CD4-positive, alpha-beta T cell treated with Interleukin-6 for 4 hours (primary cell): ENCODE results near the gene KBTBD12.
A peak's percentile ranks its signal among the peaks of the same experiment; 100 is the strongest.

Experiments
- DNase-seq: peaks from one replicate; pipeline ENCODE4 v3.0.0-alpha.2; 2020; ENCODE audit warnings: mixed read lengths

KBTBD12 gene

DNA sequence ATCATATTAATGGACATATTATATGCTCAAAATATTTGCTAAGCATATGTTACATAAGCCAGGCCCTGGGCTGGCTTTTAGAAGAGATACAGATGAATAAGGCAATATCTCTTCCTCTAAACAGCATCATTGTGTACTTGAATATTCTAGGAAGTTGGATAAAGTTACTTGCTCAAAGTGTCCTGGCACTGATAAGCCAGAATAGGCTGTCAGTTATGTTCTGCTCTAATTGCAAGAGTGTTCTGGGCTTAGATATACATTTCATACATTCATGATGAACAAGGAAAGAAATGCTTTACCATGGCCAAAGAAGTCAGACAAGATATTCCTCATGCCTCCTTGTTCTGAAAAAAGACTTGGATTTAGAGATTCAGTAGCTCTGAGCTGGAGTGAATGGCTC, 40.7 kb downstream of the KBTBD12 start:
- DNase-seq = no peak

DNA sequence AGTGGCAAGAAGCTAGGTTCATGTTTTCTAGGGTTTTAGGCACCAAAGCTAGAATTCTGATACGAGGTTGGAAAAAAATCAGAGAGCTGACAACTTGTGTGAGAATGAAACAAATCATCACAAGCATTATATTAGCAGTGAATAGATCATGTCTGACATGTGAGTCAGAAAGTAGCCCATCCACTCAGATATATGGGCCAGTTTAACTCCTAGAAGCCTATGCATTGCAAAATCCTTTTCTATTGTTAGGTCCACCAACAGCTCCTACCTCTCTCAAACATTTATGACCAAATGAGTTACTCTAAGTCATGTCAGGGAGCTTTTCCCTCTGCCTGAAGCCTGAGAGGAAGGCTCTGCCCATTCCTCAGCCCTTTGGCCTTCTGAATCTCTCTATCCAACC, 44.0 kb downstream of the KBTBD12 start:
- no peak for DNase-seq

DNA sequence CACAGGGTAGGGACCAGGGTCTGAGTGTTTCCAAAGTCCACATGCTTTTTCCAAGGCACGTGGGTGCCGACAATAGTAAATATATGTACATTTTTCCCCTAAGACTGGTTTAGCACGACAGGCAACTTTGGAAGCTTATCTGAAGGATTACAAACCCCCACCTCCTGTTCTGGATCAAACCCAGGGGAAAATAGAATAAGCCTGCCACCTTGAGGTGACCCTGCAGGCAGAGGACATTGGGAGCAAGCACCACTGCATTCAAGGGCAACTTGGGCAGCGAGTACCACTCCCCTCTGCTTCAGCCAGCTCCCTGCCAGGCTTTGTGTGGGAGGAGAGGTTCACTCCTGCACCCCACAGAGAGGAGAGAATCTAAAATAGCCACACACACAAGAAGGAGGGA, 44.8 kb downstream of the KBTBD12 start:
- DNase-seq = no peak

DNA sequence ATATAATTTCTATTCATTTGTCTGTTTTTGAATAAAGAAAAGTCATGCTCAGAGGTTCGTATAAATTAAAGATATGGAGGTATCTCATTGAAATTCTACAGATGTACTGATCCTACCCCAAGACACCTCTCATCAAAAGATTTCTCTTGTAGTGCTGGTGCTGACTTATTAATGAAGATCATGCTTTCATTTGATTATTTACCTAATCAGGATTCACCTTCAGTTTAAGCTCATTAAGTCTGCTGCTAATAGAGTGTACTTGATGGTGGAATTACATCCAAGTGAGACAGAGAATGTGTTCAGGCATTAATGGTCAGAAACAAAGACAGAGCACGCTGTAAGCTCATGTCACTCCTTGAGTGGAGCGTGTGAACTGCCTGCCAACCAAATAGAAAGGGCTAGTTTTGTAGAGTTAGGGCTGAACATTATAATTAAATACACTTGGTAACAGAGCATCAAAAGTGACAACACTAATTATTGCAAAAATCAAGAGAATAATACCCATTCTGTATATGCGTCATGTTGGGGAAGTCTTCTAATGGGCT, 45.5 kb downstream of the KBTBD12 start:
- DNase-seq = no peak

DNA sequence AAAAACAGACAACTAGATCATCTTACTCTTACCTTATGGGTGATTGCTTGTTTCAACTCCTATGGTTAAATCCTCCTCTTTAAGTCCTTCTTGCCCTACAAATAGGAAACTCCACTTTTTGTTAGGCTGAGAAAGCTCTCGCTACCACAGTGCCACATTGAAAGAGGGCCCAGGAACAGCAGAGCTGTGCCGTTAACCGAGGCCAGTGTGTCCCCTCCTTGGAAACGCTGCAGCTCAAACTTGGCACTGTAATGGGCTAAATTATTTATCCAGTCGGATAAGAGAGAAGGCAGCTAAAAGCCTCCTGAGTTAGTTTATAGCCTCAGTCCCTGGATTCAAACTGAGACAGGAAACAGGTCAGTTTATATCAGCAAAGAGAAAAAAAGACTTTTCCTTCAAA, 46.1 kb downstream of the KBTBD12 start:
- no peak for DNase-seq

DNA sequence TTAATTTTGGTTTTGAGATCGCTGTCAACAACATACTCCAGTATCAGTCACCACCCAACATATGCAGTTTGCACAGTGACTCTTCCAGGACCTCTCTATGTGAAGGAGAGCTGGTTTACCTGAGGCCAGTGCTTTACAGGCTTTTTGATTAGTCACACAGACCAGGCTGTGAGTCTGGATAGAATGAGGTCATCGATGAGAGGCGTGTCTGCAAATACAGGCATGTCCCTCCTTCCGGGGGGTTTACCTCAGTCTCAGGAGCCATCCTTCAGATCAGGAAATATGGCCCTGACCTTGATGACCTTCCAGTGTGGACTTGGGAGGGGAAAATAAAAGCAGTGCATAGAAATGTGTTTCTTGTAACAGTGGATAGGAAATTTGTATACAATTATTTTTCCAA, 46.9 kb downstream of the KBTBD12 start:
- no peak for DNase-seq

DNA sequence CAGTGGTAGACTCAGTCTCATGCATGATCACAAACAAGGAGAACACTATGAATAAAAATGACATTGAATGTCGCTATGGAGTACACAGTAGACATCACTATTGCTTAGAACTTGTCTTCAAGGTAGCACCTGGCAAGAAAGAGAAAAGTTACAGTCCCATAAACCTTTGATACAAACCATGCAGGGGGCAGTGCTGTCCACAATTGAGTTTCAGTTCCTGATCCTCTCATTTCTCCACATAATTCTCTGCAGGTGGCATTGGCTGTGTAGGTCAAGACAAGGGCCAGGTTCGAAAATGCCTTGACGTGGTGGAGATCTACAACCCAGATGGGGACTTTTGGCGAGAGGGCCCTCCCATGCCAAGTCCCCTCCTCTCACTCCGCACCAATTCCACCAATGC, 47.9 kb downstream of the KBTBD12 start:
- no peak for DNase-seq

DNA sequence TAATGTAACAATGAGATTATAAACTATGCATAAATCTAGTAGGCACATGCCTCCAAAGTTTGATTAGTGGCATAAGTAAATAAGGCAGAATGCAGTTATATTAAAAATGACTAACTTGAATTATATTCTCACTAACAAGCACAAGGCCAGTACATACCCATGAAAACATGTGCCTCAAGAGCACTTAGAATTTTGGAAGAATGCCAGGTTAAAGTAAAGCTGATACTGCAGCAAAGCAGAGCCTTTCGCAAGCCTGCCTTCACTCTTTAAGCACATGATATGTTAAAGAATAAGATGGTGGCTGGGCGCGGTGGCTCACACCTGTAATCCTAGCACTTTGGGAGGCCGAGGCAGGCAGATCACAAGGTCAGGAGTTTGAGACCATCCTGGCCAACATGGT, 49.0 kb downstream of the KBTBD12 start:
- DNase-seq = no peak

DNA sequence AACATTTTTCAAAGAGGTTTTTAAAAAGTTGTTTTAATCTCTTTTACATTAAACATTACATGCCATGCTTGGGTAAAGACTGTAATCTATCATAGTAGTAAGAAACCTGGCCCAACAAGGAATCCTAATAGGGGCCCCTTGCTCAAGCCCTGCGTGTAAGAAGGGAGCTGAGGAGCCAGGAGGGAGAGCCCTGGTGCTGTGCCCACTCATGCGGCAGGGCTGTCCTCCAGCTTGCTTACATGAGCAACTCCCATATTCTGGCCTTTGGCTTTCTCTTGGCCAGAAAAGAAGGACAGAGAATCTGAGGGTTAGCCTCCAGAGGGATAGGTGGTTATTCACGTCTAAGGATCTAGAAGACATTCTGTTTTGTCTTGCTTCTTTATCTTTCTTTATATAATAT, 49.8 kb downstream of the KBTBD12 start:
- no peak for DNase-seq

DNA sequence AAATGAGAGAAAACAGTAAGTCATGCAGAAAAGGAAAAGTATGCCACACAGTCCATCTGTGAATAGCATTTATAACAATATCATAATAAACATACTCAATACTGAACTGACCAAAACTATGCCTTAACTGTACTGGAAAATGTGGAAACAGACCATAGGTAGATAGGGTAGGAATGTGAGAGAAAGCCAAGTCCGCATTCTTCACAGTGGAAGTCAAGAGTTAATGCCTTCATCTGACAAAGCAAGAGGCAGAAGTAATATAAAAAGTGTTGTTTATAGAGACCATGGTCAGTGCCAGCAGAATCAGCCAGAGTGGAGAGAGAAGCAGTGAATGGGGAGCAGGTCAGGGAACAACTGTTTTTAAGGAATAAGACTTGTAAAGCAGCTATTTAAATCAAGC, 52.3 kb downstream of the KBTBD12 start:
- no peak for DNase-seq

DNA sequence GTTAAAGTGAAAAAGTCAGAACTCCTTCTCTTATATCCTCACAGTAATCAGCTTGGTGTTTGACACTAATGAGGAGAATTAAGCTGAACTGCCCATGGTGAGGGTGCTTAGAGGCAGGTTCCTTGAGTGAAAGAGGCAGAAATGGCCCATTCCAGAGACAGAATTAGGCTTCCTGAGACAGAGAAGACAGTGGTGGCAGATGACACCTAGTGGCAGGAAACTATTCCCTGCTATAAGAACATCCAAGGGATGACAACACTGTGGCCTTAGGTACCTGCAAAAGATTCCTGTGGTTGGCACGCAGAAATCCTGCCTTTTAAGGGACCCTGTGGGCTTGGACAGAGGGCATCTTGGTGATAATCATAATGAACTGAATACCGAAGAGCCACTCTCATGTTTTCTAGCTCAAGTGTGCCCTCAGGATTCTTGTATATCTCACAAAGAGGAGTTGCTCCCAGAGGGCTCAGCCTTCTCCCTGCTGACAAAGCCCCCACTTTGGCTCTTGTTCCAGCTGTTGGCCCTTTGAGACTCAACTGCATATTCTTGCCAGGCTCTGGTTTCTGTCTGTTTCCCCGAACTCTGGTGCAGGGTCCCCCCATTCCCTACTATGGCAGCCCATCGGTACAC, 56.0 kb downstream of the KBTBD12 start:
- peak; percentile 11 for DNase-seq

DNA sequence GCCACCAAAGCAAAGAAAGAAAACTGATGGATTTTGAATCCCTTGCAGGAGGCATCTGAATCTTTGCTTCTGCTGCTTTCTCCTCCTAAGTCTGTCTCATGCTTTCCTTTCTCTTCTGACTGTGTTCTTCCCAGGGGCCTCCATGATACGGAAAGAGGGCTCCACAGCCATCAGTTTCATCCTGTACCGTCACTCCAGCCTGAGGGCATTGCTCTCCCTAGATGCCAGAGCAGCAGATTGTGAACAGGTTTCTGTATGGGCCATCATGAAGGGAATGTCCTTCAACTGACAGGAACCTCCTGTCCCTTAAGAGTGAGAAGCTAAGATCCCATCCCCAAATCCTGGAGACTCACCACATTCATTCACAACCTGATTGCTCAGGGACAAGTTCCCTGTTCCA, 59.2 kb downstream of the KBTBD12 start:
- DNase-seq = no peak

DNA sequence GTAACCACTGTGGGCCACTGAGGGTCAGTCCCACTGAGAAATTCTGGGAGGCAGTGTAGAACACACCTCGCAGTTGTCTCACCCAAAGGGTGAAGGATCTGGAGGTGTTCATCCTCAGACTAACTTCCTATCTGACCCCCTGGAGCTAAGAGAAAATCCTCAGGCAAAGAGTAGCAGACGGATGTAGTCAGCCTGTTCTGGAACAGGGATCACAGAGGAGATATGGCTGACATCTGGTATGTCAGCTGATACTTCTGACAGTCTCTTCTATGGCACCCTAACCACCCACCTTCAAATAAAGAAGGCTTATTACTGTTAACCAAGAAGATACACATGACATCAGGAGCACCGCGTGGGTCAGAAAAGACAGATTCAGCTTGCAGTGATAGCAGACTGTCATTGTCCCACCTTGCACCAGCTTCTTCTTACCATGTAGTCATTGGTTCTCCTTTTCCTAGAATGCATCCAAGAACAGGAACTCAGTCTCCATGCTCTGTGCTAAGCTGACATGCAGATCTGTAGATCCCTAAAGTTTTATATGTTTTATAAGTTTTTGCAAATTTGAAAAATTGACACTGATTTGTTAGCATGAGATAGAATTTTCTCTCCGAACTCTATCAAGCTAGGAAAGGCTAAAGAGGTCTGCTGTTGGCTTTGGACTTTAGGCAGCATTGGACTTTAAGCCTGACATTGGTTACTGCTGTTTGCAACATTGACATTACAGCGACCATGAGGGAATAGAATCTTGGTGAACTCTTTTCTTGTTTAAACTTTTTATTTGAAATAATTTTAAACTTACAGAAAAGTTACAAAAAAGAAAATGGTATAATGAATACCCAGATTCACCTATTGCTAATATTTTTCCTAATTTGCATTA, 60.4 kb downstream of the KBTBD12 start:
- no peak for DNase-seq

DNA sequence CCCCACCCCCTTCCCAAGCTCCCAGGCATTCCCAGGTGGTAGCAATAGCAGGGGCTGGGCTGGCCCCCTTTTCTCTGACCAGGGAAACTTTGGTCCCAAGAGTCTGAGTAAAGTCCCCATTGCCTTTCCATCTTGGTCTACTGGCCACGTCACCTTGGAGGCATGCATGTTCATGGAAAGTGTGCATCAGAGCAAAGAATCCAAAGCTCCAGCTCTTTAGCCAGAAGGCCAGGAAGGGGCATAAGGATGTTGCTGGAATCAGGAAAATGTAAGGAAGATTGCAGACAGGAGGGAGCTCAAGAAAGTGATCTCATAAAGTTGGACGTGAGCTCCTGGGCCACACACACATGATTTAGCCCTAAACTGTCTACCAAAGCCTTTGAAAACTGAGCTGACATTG, 63.6 kb downstream of the KBTBD12 start:
- DNase-seq = no peak

DNA sequence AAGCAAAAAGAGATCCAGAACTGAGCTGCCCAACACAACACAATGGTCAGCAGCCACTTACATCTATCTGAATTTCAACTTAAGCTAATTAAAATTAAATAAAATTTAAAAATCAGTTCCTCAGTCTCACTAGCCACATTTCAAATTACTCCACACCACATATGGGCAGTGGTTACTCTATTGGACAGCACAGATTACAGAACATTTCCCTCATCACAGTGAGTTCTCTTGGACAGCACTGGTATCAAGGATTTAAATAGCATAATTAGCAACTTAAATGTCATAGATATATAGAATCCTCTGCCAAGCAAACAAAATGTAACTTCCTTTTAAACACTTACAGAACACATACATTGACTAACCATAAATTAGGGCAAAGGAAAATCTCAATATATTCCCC, 64.4 kb downstream of the KBTBD12 start:
- DNase-seq = no peak

DNA sequence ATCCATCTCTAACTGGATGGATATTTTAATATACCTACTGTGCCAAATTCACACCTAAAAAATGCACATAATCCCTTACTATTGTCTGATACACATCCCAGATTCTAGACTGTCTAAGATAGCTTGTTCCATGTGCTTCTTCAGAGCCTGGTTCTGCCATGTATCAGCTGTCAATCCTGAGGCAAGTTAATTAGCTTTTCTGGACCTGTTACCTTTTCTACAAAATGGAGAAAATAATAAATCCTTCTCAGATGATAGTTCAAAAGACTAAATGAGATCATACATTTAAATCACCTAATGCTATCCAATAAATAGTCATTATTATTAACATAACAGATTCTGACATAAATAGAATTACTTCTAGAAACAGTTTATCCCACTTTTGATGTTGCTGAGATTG, 66.1 kb downstream of the KBTBD12 start:
- DNase-seq = no peak

DNA sequence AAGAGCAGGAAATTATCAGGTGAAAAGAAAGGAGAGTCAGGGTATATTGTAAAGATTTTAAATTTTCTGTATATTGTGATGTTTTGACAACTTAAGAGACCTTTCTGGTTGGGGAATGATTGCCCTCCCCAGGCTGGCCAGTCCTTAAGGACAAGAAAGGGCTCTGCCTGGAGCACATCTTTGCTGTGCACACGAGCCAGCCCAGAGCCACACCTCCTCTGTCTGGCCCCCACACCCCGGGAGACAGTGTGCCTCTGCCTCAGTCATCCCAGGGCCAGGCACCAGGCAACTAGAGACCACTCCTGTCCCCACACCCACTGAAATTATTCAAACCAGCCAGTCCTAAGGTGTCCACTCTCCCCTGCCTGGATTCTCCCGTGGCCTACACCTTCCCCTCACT, 67.1 kb downstream of the KBTBD12 start:
- DNase-seq = no peak

DNA sequence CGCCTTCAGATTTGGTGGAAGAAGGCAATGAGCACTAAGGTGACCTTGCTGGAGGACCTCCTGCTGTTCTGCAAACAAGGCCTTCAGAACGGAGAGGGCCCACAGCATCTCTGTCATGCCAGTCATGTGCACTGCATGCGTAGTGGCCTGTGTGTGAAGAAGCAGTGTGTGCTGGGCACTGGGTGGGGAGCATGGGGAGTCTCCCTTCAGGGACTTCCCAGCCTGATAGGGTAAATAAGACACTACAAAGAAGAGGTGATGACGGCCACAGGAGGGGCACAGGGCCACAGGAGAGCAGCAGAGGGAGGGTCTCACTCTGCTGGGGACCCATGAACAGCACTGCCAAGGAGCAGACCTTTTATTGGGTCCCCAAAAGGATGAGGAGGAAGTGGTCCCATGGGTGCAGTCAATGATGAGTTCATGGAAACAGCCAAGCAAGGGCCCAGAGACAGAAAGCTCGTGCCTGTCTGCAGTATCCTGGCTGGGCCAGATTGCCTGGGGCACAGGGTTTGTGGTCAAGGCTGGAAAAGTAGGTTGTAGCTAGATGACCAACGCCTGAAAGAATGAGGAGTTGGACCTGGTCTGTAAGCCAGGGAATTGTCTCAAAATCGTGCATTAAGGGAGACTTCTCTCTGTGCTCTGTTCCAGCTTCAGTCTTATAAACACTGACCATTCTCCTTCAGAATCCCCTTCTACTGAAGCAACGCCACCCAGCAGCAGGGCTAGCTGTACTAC, 69.4 kb downstream of the KBTBD12 start:
- no peak for DNase-seq

DNA sequence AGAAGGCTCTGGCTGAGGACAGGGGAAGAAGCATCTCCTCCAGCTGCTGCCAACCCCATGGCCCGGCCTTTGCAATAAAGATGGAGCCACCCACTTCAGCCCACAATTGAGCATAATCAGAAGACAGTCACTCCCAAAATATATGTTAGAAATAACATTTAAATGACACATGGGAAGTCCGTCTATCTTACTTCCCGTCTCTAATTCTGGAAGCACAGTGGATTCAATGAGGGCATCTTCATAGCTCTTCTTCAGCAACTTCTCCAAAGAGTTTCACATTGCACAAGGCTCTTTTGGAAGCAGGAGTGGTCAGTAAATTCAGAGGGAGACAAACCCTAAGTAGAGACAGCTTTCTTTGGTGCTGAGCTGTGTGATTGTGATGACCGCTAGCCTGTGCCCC, 70.2 kb downstream of the KBTBD12 start:
- no peak for DNase-seq

DNA sequence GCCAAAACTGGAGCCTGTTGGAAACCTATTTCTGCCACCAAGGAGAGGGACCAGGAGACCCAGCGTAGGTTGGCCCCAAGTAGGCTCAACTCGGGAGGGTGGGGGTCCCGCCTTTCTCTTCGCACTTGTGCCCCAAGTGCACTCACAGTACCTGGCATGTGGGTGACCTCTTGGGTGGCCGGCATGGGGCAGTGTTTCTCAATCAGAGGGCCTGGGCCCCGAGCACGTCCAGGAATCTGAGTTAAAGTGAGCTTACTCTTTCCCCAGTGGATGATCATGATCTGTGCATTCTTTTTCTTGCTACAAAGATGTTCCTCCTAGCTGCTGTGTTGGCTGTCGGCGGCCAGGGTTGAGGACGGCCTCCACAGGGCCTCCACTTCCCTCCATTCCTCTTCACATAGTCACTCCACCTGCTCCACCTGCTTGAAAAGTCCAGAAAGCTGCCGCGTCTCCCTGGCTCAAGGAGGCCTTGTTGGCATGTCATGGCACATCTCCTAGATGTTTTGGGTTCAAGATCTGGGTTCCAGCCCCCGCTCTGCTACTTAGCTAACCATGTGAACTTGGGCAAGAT, 70.7 kb downstream of the KBTBD12 start:
- DNase-seq = no peak

DNA sequence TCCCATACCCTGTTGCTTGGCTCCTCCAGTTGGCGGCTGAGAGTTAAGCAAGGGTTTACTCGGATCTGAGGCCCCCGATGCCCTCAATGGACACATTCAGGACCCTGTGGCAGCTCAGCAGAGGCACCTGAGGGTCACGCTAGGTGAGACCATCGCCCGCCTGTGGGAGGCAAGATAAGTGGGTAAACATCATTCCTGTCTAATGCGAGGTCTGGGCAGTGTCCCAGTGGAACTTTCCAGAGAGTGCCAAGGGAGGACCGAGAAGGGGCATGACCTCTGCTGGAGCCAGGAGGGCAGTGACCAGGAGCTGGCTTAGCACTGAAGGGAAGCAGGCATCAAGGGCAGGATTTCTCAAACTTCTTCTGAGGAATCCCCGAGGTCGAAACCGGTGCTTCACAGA, 71.8 kb downstream of the KBTBD12 start:
- DNase-seq = no peak

DNA sequence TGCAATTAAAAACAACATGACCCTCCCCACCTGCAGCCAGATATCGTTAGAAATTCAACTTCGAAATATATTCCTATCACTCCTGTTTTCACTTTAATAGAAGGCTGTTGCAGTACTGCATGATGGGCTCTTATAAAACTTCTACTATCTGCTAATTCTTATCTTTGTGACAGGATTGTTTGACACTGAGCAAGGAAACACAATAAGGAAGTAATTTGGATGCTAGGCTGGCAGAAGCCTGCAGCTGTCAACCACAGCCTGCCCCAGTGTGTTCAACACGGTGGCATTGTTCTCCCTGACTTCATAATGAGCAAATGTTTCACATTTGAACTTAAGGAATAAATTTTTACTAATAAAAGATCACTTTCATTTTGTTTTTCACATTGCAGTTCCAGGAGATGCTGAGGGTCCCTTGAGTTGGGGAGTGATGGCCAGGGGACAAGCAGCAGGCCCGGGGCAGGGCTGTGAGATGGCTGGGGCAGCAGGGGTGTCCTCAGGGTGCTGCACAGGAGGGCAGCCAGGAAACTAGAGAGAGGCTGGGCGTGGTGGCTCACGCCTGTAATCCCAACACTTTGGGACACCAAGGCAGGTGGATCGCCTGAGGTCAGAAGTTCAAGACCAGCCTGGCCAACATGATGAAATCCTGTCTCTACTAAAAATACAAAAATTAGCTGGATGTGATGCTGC, 72.4 kb downstream of the KBTBD12 start:
- no peak for DNase-seq
